CD14-positive monocyte (primary cell): ENCODE measurements around the gene TRAPPC6A. TPM values are rescaled to one million over a fixed set of nuclear protein-coding genes. Genes with fewer than 3 reads are reported as not detected.
A peak's percentile ranks its signal among the peaks of the same experiment; 100 is the strongest.

ENCODE experiments used
- DNase-seq, 3 donors: peaks; one replicate each; pipeline ENCODE4 v3.0.0-alpha.2; 2011 to 2022
- H2AFZ ChIP-seq: 2 replicates; pipeline ENCODE4 v1.6.0; 2012; ENCODE audit warnings: mild to moderate bottlenecking, low read depth, low read length, inconsistent platforms; ENCODE audit not compliant: insufficient read depth, poor library complexity, severe bottlenecking
- H3K27ac ChIP-seq, 2 donors: 1 replicate in 1 of 2; 2 replicates in 1 of 2; pipeline ENCODE4 v1.5.1; 2012 to 2013; ENCODE audit warnings: low read length in 2 of 2, control low read depth in 1 of 2, inconsistent platforms in 1 of 2, low read depth in 1 of 2, mild to moderate bottlenecking in 1 of 2
- H3K27me3 ChIP-seq, 2 donors: one replicate each; pipeline versions ENCODE4 v1.6.0 to v1.6.1; 2011 to 2013; ENCODE audit warnings: low read length in 2 of 2; ENCODE audit not compliant: control insufficient read depth in 2 of 2, insufficient read depth in 2 of 2
- H3K36me3 ChIP-seq, 2 donors: replicated peaks in 1 of 2; 1 replicate in 1 of 2; 2 replicates in 1 of 2; pipeline versions ENCODE4 v1.5.1 to v1.6.1; 2012 to 2013; ENCODE audit warnings: low read length in 2 of 2, control low read depth in 1 of 2, inconsistent platforms in 1 of 2, mild to moderate bottlenecking in 1 of 2; ENCODE audit not compliant: insufficient read depth in 2 of 2, control insufficient read depth in 1 of 2
- H3K4me1 ChIP-seq, 2 donors: 1 replicate in 1 of 2; 2 replicates in 1 of 2; pipeline versions ENCODE4 v1.5.1 to v1.6.1; 2012 to 2013; ENCODE audit warnings: low read length in 2 of 2, control low read depth in 1 of 2, inconsistent platforms in 1 of 2, mild to moderate bottlenecking in 1 of 2, moderate library complexity in 1 of 2; ENCODE audit not compliant: insufficient read depth in 2 of 2, control insufficient read depth in 1 of 2
- H3K4me2 ChIP-seq: replicated peaks from 2 replicates; pipeline ENCODE3; 2012; ENCODE audit warnings: low read length, moderate library complexity, mild to moderate bottlenecking; ENCODE audit not compliant: poor library complexity, severe bottlenecking; ENCODE audit errors: extremely low read depth
- H3K4me3 ChIP-seq, 3 experiments: fragments of 200-600 bp in 1 of 3; sonication (generic) in 1 of 3; replicated peaks in 1 of 3; 1 replicate in 2 of 3; 2 replicates in 1 of 3; pipeline ENCODE4 v1.5.1; 2011 to 2013; ENCODE audit warnings: low read length in 3 of 3, mild to moderate bottlenecking in 3 of 3, control low read depth in 2 of 3, low read depth in 2 of 3, inconsistent platforms in 1 of 3, moderate library complexity in 1 of 3
- H3K79me2 ChIP-seq: 2 replicates; pipeline ENCODE4 v1.6.0; 2012; ENCODE audit warnings: mild to moderate bottlenecking, control low read depth, inconsistent platforms, low read length, moderate library complexity; ENCODE audit not compliant: insufficient read depth
- H3K9ac ChIP-seq: 2 replicates; pipeline ENCODE4 v1.6.0; 2017; ENCODE audit warnings: low read length, mild to moderate bottlenecking; ENCODE audit not compliant: insufficient read depth, poor library complexity, severe bottlenecking
- H3K9me3 ChIP-seq, 2 donors: replicated peaks in 1 of 2; 1 replicate in 1 of 2; 2 replicates in 1 of 2; pipeline versions ENCODE4 v1.5.1 to v1.6.1; 2012 to 2013; ENCODE audit warnings: low read length in 2 of 2, control low read depth in 1 of 2; ENCODE audit not compliant: control insufficient read depth in 1 of 2, insufficient read depth in 1 of 2
- H4K20me1 ChIP-seq: 2 replicates; pipeline ENCODE4 v1.6.0; 2012; ENCODE audit warnings: mild to moderate bottlenecking, low read length, control low read depth, moderate library complexity; ENCODE audit not compliant: insufficient read depth
- H3K27ac Mint-ChIP-seq, 7 donors: one replicate each; pipeline ENCODE4 v1.8.0; 2020; ENCODE audit warnings: mild to moderate bottlenecking in 7 of 7, mixed read lengths in 7 of 7, moderate library complexity in 6 of 7, inconsistent platforms in 2 of 7
- H3K27me3 Mint-ChIP-seq, 3 donors: one replicate each; pipeline ENCODE4 v1.8.0; 2021 to 2022; ENCODE audit warnings: low read depth in 3 of 3, mild to moderate bottlenecking in 3 of 3, mixed read lengths in 3 of 3, moderate library complexity in 3 of 3, inconsistent platforms in 1 of 3
- H3K36me3 Mint-ChIP-seq, 2 donors: one replicate each; pipeline ENCODE4 v1.8.0; 2020; ENCODE audit warnings: mixed read lengths in 2 of 2, inconsistent platforms in 1 of 2, mild to moderate bottlenecking in 1 of 2
- H3K4me1 Mint-ChIP-seq: one replicate; pipeline ENCODE4 v1.8.0; 2020; ENCODE audit warnings: mild to moderate bottlenecking, mixed read lengths
- H3K4me3 Mint-ChIP-seq, 2 donors: one replicate each; pipeline ENCODE4 v1.8.0; 2020; ENCODE audit warnings: mild to moderate bottlenecking in 2 of 2, mixed read lengths in 2 of 2, moderate library complexity in 1 of 2
- H3K9me3 Mint-ChIP-seq, 7 donors: one replicate each; pipeline ENCODE4 v1.8.0; 2020 to 2022; ENCODE audit warnings: mixed read lengths in 7 of 7, mild to moderate bottlenecking in 6 of 7, moderate library complexity in 6 of 7, inconsistent platforms in 2 of 7
- WGBS: methylation state at CpG from one replicate; pipeline ENCODE4 v1.1.5; 2013; ENCODE audit warnings: missing lambda C conversion rate; ENCODE audit not compliant: insufficient coverage; 5-methylcytosine and 5-hydroxymethylcytosine counted together
- intact Hi-C, 2 donors: fragments of 100-400 bp; cut with micrococcal nuclease; formaldehyde crosslinking; loops; one replicate each; pipeline versions ENCODE4 v1.15.0 to v1.15.1; 2023
- polyA plus RNA-seq, 3 donors: library from polyadenylated mRNA; depleted of rRNA in 1 of 3; unstranded in 2 of 3; stranded (reverse) in 1 of 3; fragments of 300-500 nt in 2 of 3; fragments of >200 nt in 1 of 3; fragmentation: Illumina TruSeq in 2 of 3; gene quantifications; 1 replicate in 2 of 3; 2 replicates in 1 of 3; pipeline ENCODE4 v1.2.3, GENCODE V29; 2012 to 2021
- TF ChIP-seq, protein P1 (sequence below): fragments of 200-600 bp; IDR thresholded peaks from one replicate; pipeline ENCODE4 v1.8.0; 2022; ENCODE audit warnings: antibody characterized with exemption, mild to moderate bottlenecking

The TRAPPC6A gene
- polyA plus RNA-seq, 3 donors, result 49.7 to 82.7 (median 63.4) TPM

DNA sequence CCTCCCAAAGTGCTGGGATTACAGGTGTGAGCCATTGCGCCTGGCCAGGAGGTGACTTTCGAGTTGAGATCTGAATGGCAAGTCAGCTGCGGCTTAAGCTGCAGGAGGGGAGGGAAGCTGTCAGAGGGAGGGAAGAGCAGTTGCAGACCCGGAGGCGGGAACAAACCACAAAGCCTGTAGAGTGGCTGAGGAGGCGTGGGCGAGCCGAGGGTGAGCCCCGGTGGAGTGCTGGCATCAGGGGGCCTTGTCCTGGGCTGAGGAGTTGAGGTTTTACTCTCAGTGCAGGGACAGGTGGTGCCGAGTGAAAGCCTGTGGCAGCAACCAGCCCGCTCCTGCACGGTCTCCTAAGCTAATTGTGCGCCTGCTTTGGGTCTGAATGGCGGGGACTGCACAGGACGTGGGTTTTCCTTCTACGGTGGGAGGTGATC, 60.9 kb downstream of the TRAPPC6A start:
- peak overlapping the region; percentile 5 for H3K4me2 ChIP-seq
- DNase-seq, result peak in 1 of 3 donors; percentile 9
- no peak overlapping the region for H3K4me3 ChIP-seq
- H3K9me3 Mint-ChIP-seq, result no peaks in the 10 kb centered on the region
- H3K27ac Mint-ChIP-seq, result peak overlapping the region in 4 of 7 donors; percentile 10 to 41 (median 30)
- WGBS, result 7% methylated on average over 15 of the region's 16 CpGs
- H3K36me3 Mint-ChIP-seq, result peaks cover 4 to 11% of the 10 kb centered on the region in 2 donors
- H3K4me3 Mint-ChIP-seq, result no peak overlapping the region
- no peaks in the 10 kb centered on the region for H3K36me3 ChIP-seq
- H3K4me1 Mint-ChIP-seq, result peaks cover 44% of the 10 kb centered on the region
- peak overlapping the region; percentile 8 for H3K9ac ChIP-seq
- no peak overlapping the region for H3K27ac ChIP-seq
- H3K9me3 ChIP-seq, result no peaks in the 10 kb centered on the region
- peaks cover 20 to 30% of the 10 kb centered on the region in 2 donors for H3K4me1 ChIP-seq
- TF ChIP-seq, protein P1, sequence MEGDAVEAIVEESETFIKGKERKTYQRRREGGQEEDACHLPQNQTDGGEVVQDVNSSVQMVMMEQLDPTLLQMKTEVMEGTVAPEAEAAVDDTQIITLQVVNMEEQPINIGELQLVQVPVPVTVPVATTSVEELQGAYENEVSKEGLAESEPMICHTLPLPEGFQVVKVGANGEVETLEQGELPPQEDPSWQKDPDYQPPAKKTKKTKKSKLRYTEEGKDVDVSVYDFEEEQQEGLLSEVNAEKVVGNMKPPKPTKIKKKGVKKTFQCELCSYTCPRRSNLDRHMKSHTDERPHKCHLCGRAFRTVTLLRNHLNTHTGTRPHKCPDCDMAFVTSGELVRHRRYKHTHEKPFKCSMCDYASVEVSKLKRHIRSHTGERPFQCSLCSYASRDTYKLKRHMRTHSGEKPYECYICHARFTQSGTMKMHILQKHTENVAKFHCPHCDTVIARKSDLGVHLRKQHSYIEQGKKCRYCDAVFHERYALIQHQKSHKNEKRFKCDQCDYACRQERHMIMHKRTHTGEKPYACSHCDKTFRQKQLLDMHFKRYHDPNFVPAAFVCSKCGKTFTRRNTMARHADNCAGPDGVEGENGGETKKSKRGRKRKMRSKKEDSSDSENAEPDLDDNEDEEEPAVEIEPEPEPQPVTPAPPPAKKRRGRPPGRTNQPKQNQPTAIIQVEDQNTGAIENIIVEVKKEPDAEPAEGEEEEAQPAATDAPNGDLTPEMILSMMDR, result no peak
- intact Hi-C loops, result no loop called here
- peaks cover 60% of the 10 kb centered on the region for H3K79me2 ChIP-seq
- H3K27me3 Mint-ChIP-seq, result peaks cover 6 to 11% (median 7%) of the 10 kb centered on the region in 3 donors
- peaks cover 87% of the 10 kb centered on the region for H4K20me1 ChIP-seq
- H2AFZ ChIP-seq, result no peak overlapping the region
- no peaks in the 10 kb centered on the region for H3K27me3 ChIP-seq

- Histone ChIP-seq H3K4me1 (peaks cover 21 to 30% of the 10 kb centered on the region in 2 donors), H3K9me3 (no peaks in the 10 kb centered on the region), H3K4me3 (peak overlapping the region in 1 of 3 experiments; percentile 38), H3K79me2 (peaks cover 53% of the 10 kb centered on the region), H3K4me2 (peak overlapping the region; percentile 43), H3K36me3 (no peaks in the 10 kb centered on the region), H3K9ac (peak overlapping the region; percentile 56), H4K20me1 (peaks cover 77% of the 10 kb centered on the region), H3K27ac (peak overlapping the region; percentile 68 to 81), H3K27me3 (no peaks in the 10 kb centered on the region), H2AFZ (peak overlapping the region; percentile 63)
- Mint-ChIP-seq H3K9me3 (peaks cover 0 to 3% (median 0%) of the 10 kb centered on the region in 7 donors), H3K36me3 (peaks cover 4 to 11% of the 10 kb centered on the region in 2 donors), H3K4me3 (no peak overlapping the region), H3K4me1 (peaks cover 44% of the 10 kb centered on the region), H3K27ac (peak overlapping the region; percentile 14 to 91 (median 69)), H3K27me3 (peaks cover 6 to 8% (median 7%) of the 10 kb centered on the region in 3 donors)
- 42% methylated on average over 16 of the region's 21 CpGs for WGBS
- intact Hi-C loops, result no loop called here
- DNase-seq, result peak; percentile 63 to 80 (median 77)
- TF ChIP-seq, protein P1, result no peak
Observed at GRCh38 chr19:45115809-45116615, 62.0 kb downstream of the TRAPPC6A start.
